NCI-H1092 (cell line): ENCODE measurements around the gene CERS3.

ENCODE experiments used
- DNase-seq: peaks from one replicate; lab custom pipeline; 2025; lab: John Stamatoyannopoulos, UW

CERS3 gene

GRCh38 chr15:100528833-100529428 is at the start of gene CERS3:
Gene CERS3 (minus strand): TSS chr15:100528950. CDS start chr15:100501849, 27,101 bp downstream.
- no peak for DNase-seq

GRCh38 chr15:100573526-100573925 is 44.8 kb upstream of the CERS3 start:
- no peak for DNase-seq

GRCh38 chr15:100572362-100572983 is 43.7 kb upstream of the CERS3 start:
- DNase-seq, result no peak

DNA sequence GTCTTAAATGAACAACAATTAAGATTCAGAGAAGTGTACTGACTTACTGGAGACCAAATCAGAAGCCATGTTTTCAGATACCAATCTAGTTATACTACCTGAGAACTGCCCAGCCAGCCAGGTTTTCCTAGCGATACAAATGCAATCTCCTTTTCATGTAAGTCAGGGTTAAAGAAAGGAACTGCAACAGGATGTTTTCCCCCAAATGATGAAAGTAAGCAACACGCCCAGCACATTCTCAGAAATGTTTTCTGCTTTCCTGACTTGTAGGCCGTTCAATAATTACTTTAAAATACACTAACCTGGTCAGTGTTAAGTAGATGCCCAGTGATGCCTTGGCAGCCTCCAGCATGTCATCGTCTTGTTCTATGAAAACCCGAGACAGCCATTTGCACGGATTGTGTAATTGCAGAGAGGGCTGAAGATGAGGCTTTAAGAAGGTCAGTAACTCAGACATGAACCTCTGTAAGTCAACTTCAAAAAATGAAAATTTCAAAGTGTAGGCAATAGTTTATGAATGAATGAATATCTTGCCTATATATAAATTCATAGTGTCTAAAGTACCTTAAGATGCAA is 42.9 kb upstream of the CERS3 start:
- no peak for DNase-seq

DNA sequence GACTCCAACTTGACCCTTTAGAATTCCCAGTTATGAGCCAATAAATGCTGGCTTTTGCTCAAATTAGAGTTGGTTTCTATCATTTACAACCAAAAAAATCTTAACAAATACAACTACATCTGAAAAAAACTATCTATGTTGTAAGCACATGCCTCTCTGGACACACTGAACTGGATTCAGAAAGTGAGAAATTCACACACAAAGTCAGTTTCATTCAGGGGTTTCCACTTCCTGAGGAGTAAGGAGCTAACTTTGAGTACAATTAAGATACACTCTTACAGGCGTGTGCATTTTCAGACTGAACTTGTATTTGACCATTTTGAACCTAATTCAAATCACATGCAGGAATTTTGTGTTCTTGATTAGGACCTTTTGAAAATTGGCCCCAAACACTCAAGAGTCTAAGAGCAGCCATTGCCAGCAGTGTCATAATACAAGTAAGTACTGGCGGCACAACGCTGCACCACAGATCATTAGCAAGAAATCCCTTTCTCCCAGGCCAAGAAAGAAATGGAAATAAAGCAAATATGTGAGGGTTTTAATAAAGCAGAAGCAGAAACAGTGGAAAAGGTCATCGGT is 42.1 kb upstream of the CERS3 start:
- DNase-seq, result no peak

DNA sequence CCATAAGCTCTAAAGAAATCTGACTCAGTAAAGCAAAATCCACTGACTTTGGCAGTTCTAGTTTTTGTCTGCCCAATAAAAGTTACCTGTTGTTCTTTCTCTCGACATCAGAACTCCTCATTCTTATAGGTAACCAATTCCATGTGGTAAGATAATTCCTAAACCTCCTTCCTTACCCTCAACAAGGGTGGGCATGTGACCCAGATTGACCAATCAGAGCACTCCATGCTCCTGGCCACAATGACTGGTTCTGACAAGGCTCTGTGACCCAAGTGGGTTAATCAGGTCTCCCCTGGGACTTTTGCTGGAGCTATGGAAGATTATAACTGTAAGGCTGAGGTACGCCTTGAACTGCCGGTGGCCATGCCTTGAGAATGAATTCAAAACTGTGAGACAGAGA is 41.5 kb upstream of the CERS3 start:
- no peak for DNase-seq

DNA sequence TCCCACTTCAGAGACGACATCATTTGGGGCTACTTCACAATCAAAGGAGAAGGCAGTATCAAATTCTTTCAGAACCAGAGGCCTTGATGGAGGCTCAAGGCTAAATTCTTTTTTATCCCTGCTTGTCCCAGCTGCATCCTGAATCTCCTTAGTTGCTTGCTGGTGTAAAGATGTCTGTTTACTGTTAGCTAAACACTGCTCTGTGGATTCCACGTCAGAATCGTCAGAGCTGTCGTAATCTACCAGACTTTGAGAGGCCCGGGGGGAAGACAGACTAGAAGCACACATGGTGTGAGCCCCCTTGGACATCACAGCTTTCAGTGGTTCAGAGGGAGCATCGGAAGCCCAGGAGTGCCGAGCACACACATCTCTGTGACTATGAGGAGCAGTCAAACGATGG is 40.6 kb upstream of the CERS3 start:
- DNase-seq, result no peak

DNA sequence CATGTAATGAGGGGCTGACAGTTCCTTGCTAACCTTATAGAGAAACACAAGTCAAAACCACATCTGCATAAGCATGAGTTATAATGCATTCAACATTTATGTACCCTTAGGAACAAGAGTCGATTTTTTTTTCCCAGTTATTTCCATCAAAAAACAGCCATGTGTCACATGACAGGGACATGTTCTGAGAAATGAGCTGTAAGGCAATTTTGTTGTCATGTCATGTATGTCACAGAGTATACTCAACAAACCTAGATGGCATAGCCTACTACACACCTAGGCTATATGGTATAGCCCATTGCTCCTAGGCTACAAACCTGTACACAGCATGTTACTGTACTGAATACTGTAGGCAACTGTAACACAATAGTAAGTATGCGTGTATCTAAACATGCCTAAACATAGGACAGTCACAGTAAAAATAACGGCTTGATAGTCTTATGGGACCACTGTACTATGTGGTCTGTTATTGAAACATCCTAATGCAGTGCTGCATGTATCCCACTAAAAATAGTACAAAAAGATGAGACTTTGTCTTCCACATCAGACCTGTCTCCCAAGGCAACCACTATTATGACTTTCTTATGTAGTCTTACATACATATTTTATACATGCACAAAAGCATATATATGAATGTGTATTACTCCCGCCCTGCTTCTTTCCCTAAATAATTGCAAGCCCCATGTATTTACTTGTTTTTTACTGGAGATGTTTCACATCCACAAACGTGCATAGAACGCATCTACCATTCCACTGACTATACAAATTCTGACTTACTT is 38.3 kb upstream of the CERS3 start:
- DNase-seq, result no peak

DNA sequence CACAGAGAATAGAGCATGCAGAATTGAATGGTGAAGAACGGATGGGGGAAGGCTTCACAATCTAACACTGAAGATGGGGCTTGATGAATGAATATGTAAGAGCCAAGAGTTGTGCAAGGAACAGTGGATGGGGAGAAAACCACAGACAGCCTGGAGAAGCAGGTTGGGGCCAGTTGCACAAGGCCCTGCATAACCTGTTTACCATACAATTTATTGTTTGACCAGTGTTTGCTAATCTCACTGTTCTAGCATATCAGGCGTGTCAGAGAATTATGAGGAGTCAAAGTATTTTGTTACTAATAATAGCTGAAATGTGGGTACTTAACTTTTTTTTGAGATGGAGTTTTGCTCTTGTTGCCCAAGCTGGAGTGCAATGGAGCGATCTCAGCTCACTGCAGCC is 36.8 kb upstream of the CERS3 start:
- DNase-seq, result no peak

GRCh38 chr15:100560323-100560722 is 31.6 kb upstream of the CERS3 start:
- no peak for DNase-seq

- DNase-seq, result no peak
These were observed 30.6 kb upstream of the CERS3 start for GRCh38 chr15:100559330-100559729.

GRCh38 chr15:100558771-100559254 is 30.1 kb upstream of the CERS3 start:
- DNase-seq, result no peak

GRCh38 chr15:100553468-100553867 is 24.7 kb upstream of the CERS3 start:
- DNase-seq, result no peak

DNA sequence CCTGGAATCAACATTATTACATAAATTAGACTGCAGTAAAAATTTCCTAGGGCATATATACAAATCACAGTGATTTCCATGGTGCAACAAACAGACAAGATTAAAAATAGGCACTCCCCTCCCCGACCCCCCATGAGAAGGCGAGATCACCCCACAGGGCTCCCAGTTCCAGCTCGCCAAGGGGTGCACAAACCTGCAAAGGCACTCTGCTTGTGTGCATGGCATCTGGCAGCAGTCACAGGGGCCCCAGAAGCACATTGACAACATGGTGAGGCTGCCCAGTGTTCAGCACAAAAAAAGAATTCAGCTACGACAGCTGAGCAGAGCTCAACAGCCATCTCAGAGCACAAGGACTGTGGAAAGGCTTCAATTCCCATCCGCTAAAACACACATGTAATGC is 19.2 kb upstream of the CERS3 start:
- no peak for DNase-seq

DNA sequence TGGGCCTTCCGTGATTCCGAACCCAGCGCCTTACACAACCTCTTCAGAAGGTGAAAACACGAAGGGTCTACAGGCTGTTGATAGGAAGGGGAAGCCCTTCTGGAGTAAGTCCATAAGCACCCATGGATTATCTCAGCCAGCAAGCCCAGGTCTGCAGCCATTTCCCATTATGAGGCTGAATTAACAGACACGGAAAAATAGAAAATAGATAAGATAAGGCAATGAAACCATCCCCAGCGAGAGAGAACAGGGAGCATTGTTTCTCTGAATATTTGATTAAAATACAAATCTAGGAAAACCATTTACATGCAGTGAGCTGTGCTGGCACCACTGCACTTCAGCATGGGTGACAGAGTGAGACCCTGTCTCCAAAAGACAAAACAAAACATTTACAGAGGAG is 16.2 kb upstream of the CERS3 start:
- DNase-seq, result no peak

GRCh38 chr15:100544338-100544841 is 15.6 kb upstream of the CERS3 start:
- no peak for DNase-seq

- DNase-seq, result no peak
These were observed 13.5 kb upstream of the CERS3 start for GRCh38 chr15:100542290-100542689.

DNA sequence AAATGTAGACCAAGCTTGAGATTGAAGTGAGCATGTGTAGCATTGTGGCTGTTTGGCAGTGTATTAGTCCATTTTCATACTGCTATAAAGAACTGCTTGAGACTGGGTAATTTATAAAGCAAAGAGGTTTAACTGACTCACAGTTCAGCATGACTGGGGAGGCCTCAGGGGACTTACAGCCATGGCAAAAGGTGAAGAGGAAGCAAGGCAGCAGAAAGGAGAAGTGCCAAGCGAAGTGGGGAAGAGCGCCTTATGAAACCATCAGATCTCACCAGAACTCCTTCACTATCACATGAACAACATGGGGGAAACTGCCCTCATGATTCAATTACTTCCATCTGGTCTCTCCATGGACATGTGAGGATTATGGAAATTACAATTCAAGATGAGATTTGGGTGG is 8.6 kb upstream of the CERS3 start:
- no peak for DNase-seq

DNA sequence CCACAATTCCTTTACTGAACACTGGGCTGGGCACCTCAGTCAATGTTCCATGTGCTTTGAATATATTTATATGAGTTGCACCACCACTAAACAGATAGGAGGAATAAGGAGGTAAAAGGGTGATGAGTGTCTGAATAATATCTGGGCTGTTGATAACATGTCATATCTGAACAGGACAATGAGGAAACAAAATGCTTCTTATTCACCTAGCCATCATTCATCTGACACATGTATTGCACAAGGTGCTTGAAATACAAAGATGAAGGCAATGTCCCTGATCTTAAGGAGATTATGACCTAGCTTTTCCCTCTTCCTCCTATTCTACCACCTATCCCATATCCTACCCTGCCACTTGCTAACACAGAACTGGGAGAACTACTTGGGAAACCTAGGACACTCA is 8.0 kb upstream of the CERS3 start:
- no peak for DNase-seq

DNA sequence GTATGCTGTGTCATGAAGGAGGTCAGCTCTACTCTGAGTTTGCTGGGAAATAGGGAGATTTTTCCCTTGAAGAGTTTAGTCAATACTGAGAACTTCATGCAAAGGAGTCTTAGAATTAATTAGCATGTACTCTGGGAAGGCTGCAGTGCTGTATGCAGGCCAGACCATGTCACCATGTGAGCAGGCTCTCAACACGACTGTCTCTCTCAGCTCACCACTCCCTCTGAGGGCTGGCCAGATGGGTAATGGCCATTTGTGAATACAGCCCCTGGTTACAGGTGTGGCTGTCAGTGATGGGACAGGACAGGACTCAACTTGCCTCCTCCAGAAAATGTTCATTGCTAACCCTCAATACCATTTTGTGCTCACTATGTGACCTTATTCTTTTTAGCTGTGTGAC is 5.1 kb upstream of the CERS3 start:
- no peak for DNase-seq

DNA sequence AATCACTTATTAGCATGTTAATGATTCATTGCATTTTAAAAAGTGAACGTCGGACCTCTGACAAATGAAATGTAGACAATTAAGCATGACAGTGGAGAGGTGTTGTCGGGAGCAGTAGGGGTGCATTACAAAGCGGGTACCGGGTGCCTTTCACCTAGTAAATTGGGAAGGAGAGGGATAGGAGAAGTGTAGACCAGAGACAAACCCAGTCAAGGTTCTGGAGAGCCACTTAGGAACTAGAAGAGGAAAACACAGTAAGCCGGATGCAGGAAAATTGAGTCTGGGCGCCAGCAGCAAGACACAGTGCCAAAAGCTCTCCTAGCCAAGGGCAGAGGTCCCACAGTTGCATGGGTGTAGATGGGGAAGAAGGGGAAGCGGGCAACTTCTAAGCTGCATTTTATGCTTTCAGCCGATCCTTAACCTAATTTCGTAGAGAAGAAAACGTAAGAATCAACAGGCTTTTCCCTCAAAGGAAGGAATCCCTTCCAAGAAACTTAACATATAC is 3.1 kb upstream of the CERS3 start:
- DNase-seq, result no peak

GRCh38 chr15:100531204-100531603 is 2.5 kb upstream of the CERS3 start:
- no peak for DNase-seq
